K562 (cell line): Measurements from ENCODE around the gene UBQLN3. TPM values are rescaled to one million over a fixed set of nuclear protein-coding genes. Genes with fewer than 3 reads are reported as not detected.

ENCODE experiments used
- ADNP ChIP-seq: fragments of 200-800 bp; sonication (Bioruptor generic); IDR thresholded peaks from 2 replicates; pipeline ENCODE4 v1.6.1; 2016; ENCODE audit warnings: missing genetic modification characterization, missing compliant biosample characterization
- ARID3B ChIP-seq: fragments of 250-450 bp; sonication (Bioruptor Pico); IDR thresholded peaks from 2 replicates; pipeline ENCODE4 v1.4.0; 2020; ENCODE audit warnings: borderline replicate concordance
- CBFA2T2 ChIP-seq: fragments of 450-650 bp; conservative IDR thresholded peaks from 2 replicates; pipeline ENCODE4 v1.6.1; 2017; ENCODE audit warnings: mild to moderate bottlenecking
- CBX2 ChIP-seq: fragments of 200-600 bp; sonication (generic); IDR thresholded peaks from one replicate; pipeline ENCODE4 v1.6.1; 2012; ENCODE audit warnings: mild to moderate bottlenecking, low read length, inconsistent platforms; ENCODE audit not compliant: insufficient read depth, poor library complexity, severe bottlenecking
- CEBPG ChIP-seq, 3 experiments: fragments of 200-800 bp in 1 of 3; sonication (Bioruptor generic) in 1 of 3; sonication (generic) in 1 of 3; formaldehyde crosslinking in 1 of 3; IDR thresholded peaks in 2 of 3; conservative IDR thresholded peaks in 1 of 3; 2 replicates each; pipeline versions ENCODE4 v1.6.1 to v1.8.0; 2016 to 2022; ENCODE audit warnings: missing compliant biosample characterization in 2 of 3, missing genetic modification characterization in 2 of 3, mild to moderate bottlenecking in 1 of 3, missing genetic modification reagents in 1 of 3
- COPS2 ChIP-seq: fragments of 450-650 bp; conservative IDR thresholded peaks from 2 replicates; pipeline ENCODE4 v1.6.1; 2016; ENCODE audit warnings: mild to moderate bottlenecking, moderate library complexity
- ELK1 ChIP-seq: sonication (generic); formaldehyde crosslinking; IDR thresholded peaks from 2 replicates; pipeline ENCODE4 v1.8.1; 2022; ENCODE audit warnings: missing genetic modification reagents
- ELK3 ChIP-seq: fragments of 450-650 bp; formaldehyde crosslinking; IDR thresholded peaks from 2 replicates; pipeline ENCODE4 v1.4.0; 2020; ENCODE audit warnings: mild to moderate bottlenecking
- FOXM1 ChIP-seq, 2 experiments: fragments of 450-650 bp in 1 of 2; sonication (generic) in 1 of 2; formaldehyde crosslinking in 1 of 2; IDR thresholded peaks; 2 replicates each; pipeline versions ENCODE4 v1.6.1 to v1.9.0; 2017 to 2022; ENCODE audit warnings: low read depth in 2 of 2, mild to moderate bottlenecking in 2 of 2, missing genetic modification reagents in 1 of 2, moderate library complexity in 1 of 2
- GATAD2A ChIP-seq: fragments of 450-650 bp; IDR thresholded peaks from 2 replicates; pipeline ENCODE4 v1.6.1; 2017
- GTF2A2 ChIP-seq: IDR thresholded peaks from 2 replicates; pipeline ENCODE4 v1.6.1; 2016; ENCODE audit warnings: mild to moderate bottlenecking, missing genetic modification characterization, missing compliant biosample characterization
- ID3 ChIP-seq, 2 experiments: fragments of 250-450 bp in 1 of 2; fragments of 450-650 bp in 1 of 2; sonication (Bioruptor Pico) in 1 of 2; IDR thresholded peaks; 2 replicates each; pipeline versions ENCODE4 v1.6.1 to v1.8.0; 2016 to 2021; ENCODE audit warnings: mild to moderate bottlenecking in 2 of 2, moderate library complexity in 2 of 2, missing compliant biosample characterization in 1 of 2, missing genetic modification characterization in 1 of 2
- JUN ChIP-seq, 2 experiments: sonication (generic) in 1 of 2; formaldehyde crosslinking in 1 of 2; IDR thresholded peaks; 2 replicates each; pipeline versions ENCODE4 v1.6.1 to v1.8.0; 2012 to 2022; ENCODE audit warnings: borderline replicate concordance in 2 of 2, mild to moderate bottlenecking in 2 of 2, improper control_type of control experiment in 1 of 2, low read depth in 1 of 2, low read length in 1 of 2, missing genetic modification reagents in 1 of 2
- LEF1 ChIP-seq: fragments of 450-650 bp; IDR thresholded peaks from 2 replicates; pipeline ENCODE4 v1.6.1; 2016; ENCODE audit warnings: mild to moderate bottlenecking
- NONO ChIP-seq, 2 experiments: fragments of 200-400 bp in 1 of 2; fragments of 450-650 bp in 1 of 2; formaldehyde crosslinking in 1 of 2; IDR thresholded peaks; 2 replicates each; pipeline ENCODE4 v1.6.1; 2017; ENCODE audit warnings: low read depth in 2 of 2, mild to moderate bottlenecking in 2 of 2, moderate library complexity in 2 of 2, low read length in 1 of 2
- PHB ChIP-seq: fragments of 250-450 bp; sonication (Bioruptor Pico); IDR thresholded peaks from 2 replicates; pipeline ENCODE4 v1.5.0; 2021
- RBM15 ChIP-seq: fragments of 200-400 bp; formaldehyde crosslinking; IDR thresholded peaks from 2 replicates; pipeline ENCODE4 v1.6.1; 2018; ENCODE audit warnings: mild to moderate bottlenecking, low read length, moderate library complexity; ENCODE audit not compliant: insufficient read depth
- SMAD3 ChIP-seq: fragments of 450-650 bp; formaldehyde crosslinking; conservative IDR thresholded peaks from 2 replicates; pipeline ENCODE4 v1.4.0; 2020; ENCODE audit warnings: mild to moderate bottlenecking
- SREBF1 ChIP-seq: fragments of 150-350 bp; IDR thresholded peaks from 2 replicates; pipeline ENCODE4 v1.6.1; 2014; ENCODE audit warnings: antibody characterized with exemption, low read depth, low read length, borderline replicate concordance
- SRF ChIP-seq, 2 experiments: fragments of 250-450, 450-650 bp in 1 of 2; sonication (Bioruptor Pico) in 1 of 2; sonication (generic) in 1 of 2; formaldehyde crosslinking; IDR thresholded peaks; 2 replicates each; pipeline versions ENCODE4 v1.5.0 to v1.5.1; 2020 to 2022; ENCODE audit warnings: mild to moderate bottlenecking in 1 of 2, missing genetic modification reagents in 1 of 2
- XRCC5 ChIP-seq: fragments of 200-400 bp; formaldehyde crosslinking; IDR thresholded peaks from 2 replicates; pipeline ENCODE4 v1.6.1; 2017; ENCODE audit warnings: low read depth, mild to moderate bottlenecking, low read length
- polyA plus RNA-seq, 8 experiments: library from polyadenylated mRNA; depleted of rRNA in 4 of 8; stranded (reverse) in 5 of 8; unstranded in 3 of 8; fragments of >200 nt; fragmentation: Nextera tagmentation in 2 of 8; fragmentation: Illumina TruSeq in 1 of 8; extraction: Ambion mirVana in 2 of 8; extraction: Trizol in 1 of 8; gene quantifications; 2 replicates each; pipeline versions ENCODE4 v1.2.1 to v1.2.3, GENCODE V29; 2011 to 2014; ENCODE audit warnings: inconsistent platforms in 1 of 8, missing spikeins in 1 of 8
- total RNA-seq, 7 experiments: library from RNA; depleted of rRNA in 6 of 7; stranded (reverse); fragments of >200 nt in 6 of 7; fragmentation: Illumina TruSeq in 2 of 7; extraction: Trizol in 2 of 7; gene quantifications; 2 replicates each; pipeline versions ENCODE4 v1.2.1 to v1.2.3, GENCODE V29; 2011 to 2021; ENCODE audit warnings: low replicate concordance in 1 of 7

UBQLN3 gene
- total and polyA plus RNA-seq, 9 of the 15 experiments (the other 6 are each of a cell fraction or from before 2014, with no cell fraction given) = 0.01 to 0.27 TPM; not detected in 7

- TF ChIP-seq PHB (CRISPR knock-in tag) (no peak), COPS2 (no peak), CEBPG (CRISPR knock-in tag; IDR thresholded peaks at IDR 0.05) (no peak), CEBPG (tag; conservative IDR thresholded peaks at IDR 0.05 in 1 of 2, IDR thresholded peaks at IDR 0.05 in 1 of 2) (no peak), ARID3B (CRISPR knock-in tag) (no peak), FOXM1 (IDR thresholded peaks at IDR 0.05; ENCODE audit: low read depth) (no peak), FOXM1 (CRISPR knock-in tag; IDR thresholded peaks at IDR 0.05; ENCODE audit: low read depth) (no peak), SMAD3 (CRISPR knock-in tag) (no peak), ADNP (tag) (no peak), ID3 (CRISPR knock-in tag; IDR thresholded peaks at IDR 0.05) (no peak), ID3 (tag; IDR thresholded peaks at IDR 0.05) (peak; percentile 69; the same call in 1 of the 2 replicates), ELK3 (no peak), ELK1 (no peak), CBFA2T2 (no peak), JUN (IDR thresholded peaks at IDR 0.05; ENCODE audit: borderline replicate concordance, low read depth, low read length) (no peak), JUN (CRISPR knock-in tag; IDR thresholded peaks at IDR 0.05; ENCODE audit: borderline replicate concordance) (no peak), GATAD2A (no peak), CBX2 (no peak), LEF1 (no peak), XRCC5 (no peak), SRF (CRISPR knock-in tag; IDR thresholded peaks at IDR 0.05) (no peak), NONO (IDR thresholded peaks at IDR 0.05; ENCODE audit: low read depth in 2 of 2, low read length in 1 of 2) (no peak), SREBF1 (no peak), RBM15 (no peak), GTF2A2 (tag) (0 out of 2 replicates have a peak, but pooled peaks have one; percentile 25)
Observed at GRCh38 chr11:5500393-5500801, 9.4 kb downstream of the UBQLN3 start (continued).
